BJ (cell line): ENCODE measurements around the gene FAM151A. TPM values are rescaled to one million over a fixed set of nuclear protein-coding genes. Genes with fewer than 3 reads are reported as not detected.

Experiments used
- CTCF ChIA-PET: fragments of 350-600 bp; formaldehyde crosslinking; extraction: SDS; loops from one replicate; lab custom pipeline; 2021; ENCODE audit warnings: antibody characterized with exemption, inconsistent platforms; lab: Yijun Ruan, JAX
- POLR2A ChIA-PET: fragments of 300-600 bp; sonication (Branson Sonifier 250); formaldehyde crosslinking; extraction: SDS; loops from one replicate; lab custom pipeline; 2021; ENCODE audit warnings: antibody characterized with exemption; lab: Charles Lee
- DNase-seq: peaks from one replicate; pipeline ENCODE4 v3.0.0-alpha.2; 2011; ENCODE audit warnings: low read depth
- H3K27me3 ChIP-seq: 2 replicates; pipeline ENCODE4 v1.6.0; 2011; ENCODE audit warnings: low read length; ENCODE audit not compliant: control insufficient read depth, insufficient read depth
- H3K36me3 ChIP-seq: 2 replicates; pipeline ENCODE4 v1.5.1; 2011; ENCODE audit warnings: low read length; ENCODE audit not compliant: control insufficient read depth, insufficient read depth
- H3K4me3 ChIP-seq: 2 replicates; pipeline ENCODE4 v1.5.1; 2011; ENCODE audit warnings: low read depth, mild to moderate bottlenecking, control low read depth, low read length
- polyA plus RNA-seq: library from polyadenylated mRNA; depleted of rRNA; stranded (reverse); fragments of >200 nt; gene quantifications from 2 replicates; pipeline ENCODE4 v1.2.3, GENCODE V29; 2011
- TF ChIP-seq, protein P1 (sequence below): IDR thresholded peaks from 2 replicates; pipeline ENCODE4 v1.5.1; 2011; ENCODE audit warnings: low read depth, mild to moderate bottlenecking, control low read depth, inconsistent platforms, low read length, moderate library complexity; ENCODE audit not compliant: insufficient read depth

The FAM151A gene
- polyA plus RNA-seq, 1 experiment = not detected

DNA sequence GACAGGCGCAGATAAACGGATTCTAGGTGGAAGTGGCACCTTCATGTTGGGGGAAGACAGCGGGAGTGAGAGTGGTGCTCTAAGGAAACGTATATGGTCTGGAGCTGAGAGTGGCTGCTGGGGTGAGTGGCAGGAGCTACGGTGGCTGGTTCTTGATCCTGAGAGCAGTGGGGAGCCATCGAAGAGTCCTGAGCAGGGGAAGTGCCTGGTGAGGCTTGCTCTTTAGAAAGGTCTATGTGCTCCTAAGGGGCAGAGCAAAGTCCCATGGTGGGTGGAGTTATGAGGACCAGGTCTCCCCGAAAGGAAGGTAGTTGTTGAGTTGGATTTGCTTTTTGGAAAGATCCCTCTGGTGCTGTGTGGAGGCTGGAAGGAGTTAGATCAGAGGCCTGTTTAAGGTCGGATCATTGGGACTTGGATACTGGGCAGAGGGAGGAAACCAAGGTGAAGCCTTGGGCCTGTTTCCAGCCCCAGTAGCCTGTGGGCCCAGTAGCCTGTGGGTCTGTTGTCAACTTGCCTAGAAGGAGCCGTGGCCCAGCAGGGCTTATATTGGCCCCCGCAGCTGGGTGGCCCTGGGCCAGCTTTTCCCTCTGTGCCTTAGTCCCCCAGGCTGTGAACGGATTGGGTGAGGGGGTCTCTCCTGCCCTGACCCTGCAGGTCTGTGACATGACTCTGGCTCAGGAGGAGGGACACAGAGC, 42.3 kb downstream of the FAM151A start:
- H3K27me3 ChIP-seq = no peaks in the 10 kb centered on the region
- H3K4me3 ChIP-seq = no peak overlapping the region
- no peaks in the 10 kb centered on the region for H3K36me3 ChIP-seq
- TF ChIP-seq, protein P1, sequence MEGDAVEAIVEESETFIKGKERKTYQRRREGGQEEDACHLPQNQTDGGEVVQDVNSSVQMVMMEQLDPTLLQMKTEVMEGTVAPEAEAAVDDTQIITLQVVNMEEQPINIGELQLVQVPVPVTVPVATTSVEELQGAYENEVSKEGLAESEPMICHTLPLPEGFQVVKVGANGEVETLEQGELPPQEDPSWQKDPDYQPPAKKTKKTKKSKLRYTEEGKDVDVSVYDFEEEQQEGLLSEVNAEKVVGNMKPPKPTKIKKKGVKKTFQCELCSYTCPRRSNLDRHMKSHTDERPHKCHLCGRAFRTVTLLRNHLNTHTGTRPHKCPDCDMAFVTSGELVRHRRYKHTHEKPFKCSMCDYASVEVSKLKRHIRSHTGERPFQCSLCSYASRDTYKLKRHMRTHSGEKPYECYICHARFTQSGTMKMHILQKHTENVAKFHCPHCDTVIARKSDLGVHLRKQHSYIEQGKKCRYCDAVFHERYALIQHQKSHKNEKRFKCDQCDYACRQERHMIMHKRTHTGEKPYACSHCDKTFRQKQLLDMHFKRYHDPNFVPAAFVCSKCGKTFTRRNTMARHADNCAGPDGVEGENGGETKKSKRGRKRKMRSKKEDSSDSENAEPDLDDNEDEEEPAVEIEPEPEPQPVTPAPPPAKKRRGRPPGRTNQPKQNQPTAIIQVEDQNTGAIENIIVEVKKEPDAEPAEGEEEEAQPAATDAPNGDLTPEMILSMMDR = no peak
- ChIA-PET POLR2A (no interaction called here), CTCF (interaction anchor here (0.6 kb wide), 1 partner anchor 495 kb away, joined by 3 read pairs; no protein-coding TSS in a partner anchor)
- no peak for DNase-seq

DNA sequence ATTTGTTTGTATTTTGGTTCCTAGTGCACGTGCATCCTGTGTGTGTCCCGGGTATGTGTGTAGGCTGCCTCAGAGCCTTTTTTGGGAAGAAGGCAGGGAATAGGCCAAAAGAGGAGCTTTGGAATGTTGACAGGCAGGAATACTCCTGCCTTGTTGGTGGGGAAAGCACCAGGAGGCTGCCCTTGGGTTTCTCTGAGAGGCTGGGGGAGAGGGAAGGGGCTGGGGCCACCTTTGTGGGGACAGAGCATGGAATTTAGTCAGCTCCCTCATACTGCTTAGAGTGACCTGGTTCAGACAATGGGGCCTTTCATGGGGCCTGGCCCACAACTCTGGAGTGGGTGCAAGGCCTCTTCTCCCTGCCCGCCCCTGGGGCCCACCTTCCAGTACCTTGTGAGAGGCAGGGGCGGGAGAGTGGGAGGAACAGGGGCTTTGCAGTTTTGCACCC, 44.0 kb downstream of the FAM151A start:
- TF ChIP-seq, protein P1 = no peak
- Histone ChIP-seq H3K27me3 (no peaks in the 10 kb centered on the region), H3K36me3 (no peaks in the 10 kb centered on the region), H3K4me3 (no peak overlapping the region)
- ChIA-PET POLR2A (no interaction called here), CTCF (interaction anchor here (0.7 to 1.1 kb wide), 3 partner anchors 90 to 458 kb away, joined by 3 read pairs; no protein-coding TSS in a partner anchor)
- DNase-seq = no peak

DNA sequence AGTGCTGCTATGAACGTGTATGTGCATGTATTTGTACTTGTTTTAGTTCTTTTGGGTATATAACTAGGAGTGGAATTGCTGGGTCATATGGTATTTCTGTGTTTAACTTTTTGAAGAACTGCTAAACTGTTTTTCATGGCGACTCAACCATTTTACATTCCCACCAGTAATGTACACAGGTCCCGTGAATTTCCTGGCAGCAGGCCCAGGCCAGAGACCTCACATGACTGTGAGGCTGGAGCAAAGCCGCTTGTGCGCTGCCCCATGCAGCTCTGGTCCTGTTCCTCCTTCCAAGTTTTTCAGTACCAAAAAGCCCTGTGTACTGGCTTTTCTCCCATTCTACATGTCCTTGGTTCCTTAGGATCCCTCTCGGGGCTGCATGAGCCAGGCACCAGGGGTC, 45.7 kb downstream of the FAM151A start:
- TF ChIP-seq, protein P1 = no peak
- ChIA-PET CTCF (no interaction called here), POLR2A (no interaction called here)
- DNase-seq = no peak
- Histone ChIP-seq H3K4me3 (no peak overlapping the region), H3K27me3 (no peaks in the 10 kb centered on the region), H3K36me3 (no peaks in the 10 kb centered on the region)

DNA sequence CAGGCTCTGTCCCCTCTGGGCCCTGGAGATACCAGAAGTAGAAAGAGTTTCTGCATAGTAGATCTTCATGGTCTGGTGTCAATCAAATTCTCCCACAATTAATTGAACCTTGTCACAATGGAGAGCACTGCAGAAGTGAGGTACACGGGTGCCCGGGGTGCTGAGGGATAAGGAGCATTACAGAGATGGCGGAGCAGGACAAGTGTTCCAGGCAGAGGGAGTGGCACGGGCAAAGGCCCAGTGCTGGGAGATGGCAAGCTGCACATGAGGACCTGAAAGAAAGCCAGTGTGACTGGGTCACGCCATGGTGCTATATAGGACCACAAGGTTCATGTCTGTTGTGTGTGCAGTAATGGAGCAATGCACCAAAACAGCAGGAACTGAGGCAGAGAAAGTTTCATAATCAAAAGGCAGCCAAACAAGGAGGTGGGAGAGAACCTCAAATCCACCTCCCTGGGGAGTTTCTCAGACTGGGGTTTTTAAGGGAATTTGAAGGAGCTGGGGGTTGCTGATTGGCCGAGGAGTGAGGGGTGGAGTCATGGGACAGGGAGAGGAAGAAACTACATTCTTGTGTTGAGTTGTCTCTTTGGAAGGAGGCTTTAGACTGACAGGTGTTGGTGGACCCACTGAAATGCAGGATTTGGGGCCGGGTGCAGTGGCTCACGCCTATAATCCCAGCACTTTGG, 47.6 kb downstream of the FAM151A start:
- ChIA-PET POLR2A (no interaction called here), CTCF (no interaction called here)
- H3K36me3 ChIP-seq = no peaks in the 10 kb centered on the region
- TF ChIP-seq, protein P1 = no peak
- no peaks in the 10 kb centered on the region for H3K27me3 ChIP-seq
- H3K4me3 ChIP-seq = no peak overlapping the region
- no peak for DNase-seq

DNA sequence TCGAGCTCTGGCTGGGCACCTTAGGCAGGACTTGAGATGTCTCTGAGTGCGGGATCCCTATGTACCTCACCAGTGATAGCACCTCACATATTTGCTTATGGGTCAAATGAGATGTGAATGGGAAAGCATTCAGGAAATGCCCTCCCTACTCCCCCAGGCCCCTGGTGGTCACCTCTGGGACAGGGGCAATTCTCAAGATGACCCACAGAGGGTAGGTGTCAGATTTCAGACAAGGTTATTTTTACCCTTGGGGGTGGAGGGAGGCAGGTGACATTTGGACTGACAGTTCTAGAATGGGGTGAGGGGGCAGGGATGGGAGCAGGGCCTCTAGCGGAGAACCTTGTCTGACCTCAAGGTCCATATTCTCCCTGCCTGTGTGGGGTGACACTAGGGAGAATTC, 48.2 kb downstream of the FAM151A start:
- CTCF ChIA-PET = no interaction called here
- TF ChIP-seq, protein P1 = no peak
- no peak for DNase-seq
- Histone ChIP-seq H3K4me3 (no peak overlapping the region), H3K27me3 (no peaks in the 10 kb centered on the region), H3K36me3 (no peaks in the 10 kb centered on the region)
- POLR2A ChIA-PET = no interaction called here
